HG02610 (cell line): ENCODE data around the gene GLIS2.
"Not testable (repeated sequence)": the region's sequence is repeated elsewhere in the genome, so short reads cannot be mapped to it uniquely, and the experiment has no call there.

Source experiments
- ATAC-seq: cut with Tn5 transposase; IDR thresholded peaks from one replicate; pipeline ENCODE4 v1.9.1; 2021; ENCODE audit warnings: mild to moderate bottlenecking, moderate library complexity; ENCODE audit not compliant: unreplicated experiment

The GLIS2 gene

GRCh38 chr16:4333714-4334113 lies 17.8 kb downstream of the GLIS2 start:
- ATAC-seq = not testable (repeated sequence)

DNA sequence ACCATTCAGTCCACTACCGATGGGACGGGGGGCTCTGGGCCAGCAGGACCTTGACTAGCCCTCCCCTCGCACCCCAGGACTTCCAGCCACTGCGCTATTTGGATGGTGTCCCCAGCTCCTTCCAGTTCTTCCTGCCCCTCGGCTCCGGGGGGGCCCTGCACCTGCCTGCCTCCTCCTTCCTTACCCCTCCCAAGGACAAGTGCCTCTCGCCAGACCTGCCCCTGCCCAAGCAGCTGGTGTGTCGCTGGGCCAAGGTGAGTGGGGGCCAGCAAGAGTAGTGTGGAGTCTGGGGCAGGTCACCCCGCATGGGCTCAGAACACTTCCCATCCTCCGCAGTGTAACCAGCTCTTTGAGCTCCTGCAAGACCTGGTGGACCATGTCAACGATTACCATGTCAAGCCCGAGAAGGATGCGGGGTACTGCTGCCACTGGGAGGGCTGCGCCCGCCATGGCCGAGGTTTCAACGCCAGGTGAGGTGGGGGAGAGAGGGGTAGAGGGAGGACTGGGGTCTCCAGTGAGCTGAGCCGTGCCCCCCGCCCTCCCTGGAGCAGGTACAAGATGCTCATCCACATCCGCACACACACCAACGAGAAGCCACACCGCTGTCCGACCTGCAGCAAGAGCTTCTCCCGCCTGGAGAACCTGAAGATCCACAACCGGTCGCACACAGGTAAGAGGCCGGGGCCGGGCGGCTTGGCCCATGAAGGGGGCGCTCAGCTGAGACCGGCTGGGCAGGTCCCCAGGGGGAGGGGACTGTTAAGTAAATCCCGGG lies 19.0 kb downstream of the GLIS2 start:
- ATAC-seq = no peak

GRCh38 chr16:4336701-4337539 lies 21.1 kb downstream of the GLIS2 start:
- ATAC-seq = no peak

DNA sequence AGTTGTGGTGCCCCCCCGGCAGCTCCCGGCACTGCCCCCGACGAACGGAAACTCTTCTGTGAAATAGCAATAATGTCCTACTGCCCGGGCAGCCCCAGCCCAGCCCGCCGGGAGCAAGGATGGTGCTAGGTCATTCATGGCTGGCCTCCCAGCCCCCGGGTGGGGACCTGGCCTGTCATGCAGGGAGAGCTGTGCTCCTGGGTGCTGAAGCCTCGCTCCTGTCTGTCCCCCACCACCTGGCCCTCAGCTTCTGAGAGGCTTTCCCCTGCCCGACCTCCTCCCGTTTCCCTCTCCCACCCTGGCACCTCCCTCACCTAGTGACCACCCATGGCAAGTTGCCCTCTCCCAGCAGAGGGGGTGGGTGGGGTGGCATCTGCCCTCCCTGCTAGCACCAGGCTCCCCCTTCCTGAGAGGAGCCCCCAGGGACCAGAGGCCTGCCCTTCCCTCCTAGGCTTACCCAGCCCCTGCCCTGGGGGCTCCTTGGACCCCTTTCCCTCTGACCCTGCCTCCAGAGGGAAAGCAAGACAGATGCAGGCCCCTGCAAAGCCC lies 21.7 kb downstream of the GLIS2 start:
- ATAC-seq = no peak

GRCh38 chr16:4338125-4338582 lies 22.3 kb downstream of the GLIS2 start:
- no peak for ATAC-seq

DNA sequence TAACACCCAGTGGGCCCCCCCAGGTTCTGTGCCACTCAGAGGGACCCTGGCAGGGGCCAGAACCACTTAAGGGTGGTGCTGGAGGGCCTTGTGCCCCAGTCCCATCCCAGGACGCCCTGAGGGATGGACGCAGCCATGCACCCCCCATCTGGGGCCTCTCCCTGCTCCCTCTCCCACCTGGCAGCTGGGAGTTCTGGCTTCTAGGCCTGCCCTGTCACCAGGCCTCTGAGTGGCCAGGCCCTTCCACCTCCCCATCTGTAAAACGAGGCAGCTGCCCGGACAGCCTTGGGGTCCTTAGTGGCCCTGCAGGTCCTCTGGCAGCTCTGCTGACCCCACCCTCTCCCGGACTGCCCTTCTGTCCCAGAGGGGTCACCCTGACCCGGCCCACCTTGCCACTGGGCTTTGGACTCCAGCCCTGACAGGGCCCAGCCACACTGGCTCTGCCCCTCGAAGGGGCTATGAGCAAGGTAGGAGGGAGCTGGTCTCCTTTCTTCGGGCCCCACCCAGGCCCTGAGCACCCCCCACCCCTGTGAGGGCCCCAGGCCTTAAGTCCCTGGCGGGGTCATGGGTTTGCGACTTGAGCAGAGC lies 22.9 kb downstream of the GLIS2 start:
- no peak for ATAC-seq

DNA sequence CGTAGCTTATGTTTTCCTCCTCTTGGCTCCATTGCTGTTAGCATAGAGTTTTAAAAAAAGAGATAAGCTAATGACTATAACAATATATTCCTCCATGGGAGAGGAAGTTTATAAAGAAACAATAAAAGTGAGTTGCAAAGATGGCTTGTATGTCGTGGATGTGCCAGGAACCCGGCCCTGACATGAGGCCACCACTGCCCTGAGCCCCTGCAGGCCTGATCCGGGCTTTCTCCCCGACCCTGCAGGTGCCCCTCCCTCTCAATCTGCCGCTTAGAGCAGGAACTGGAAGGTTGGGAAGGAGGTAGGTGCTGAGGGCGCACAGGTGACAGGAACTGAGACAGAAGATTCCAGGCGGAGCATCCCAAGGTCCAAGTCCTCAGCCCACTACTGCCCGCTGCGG lies 23.6 kb downstream of the GLIS2 start:
- ATAC-seq = no peak

GRCh38 chr16:4339909-4340308 lies 24.0 kb downstream of the GLIS2 start:
- no peak for ATAC-seq

GRCh38 chr16:4340443-4340842 lies 24.6 kb downstream of the GLIS2 start:
- no peak for ATAC-seq

GRCh38 chr16:4341250-4341649 lies 25.4 kb downstream of the GLIS2 start:
- no peak for ATAC-seq

DNA sequence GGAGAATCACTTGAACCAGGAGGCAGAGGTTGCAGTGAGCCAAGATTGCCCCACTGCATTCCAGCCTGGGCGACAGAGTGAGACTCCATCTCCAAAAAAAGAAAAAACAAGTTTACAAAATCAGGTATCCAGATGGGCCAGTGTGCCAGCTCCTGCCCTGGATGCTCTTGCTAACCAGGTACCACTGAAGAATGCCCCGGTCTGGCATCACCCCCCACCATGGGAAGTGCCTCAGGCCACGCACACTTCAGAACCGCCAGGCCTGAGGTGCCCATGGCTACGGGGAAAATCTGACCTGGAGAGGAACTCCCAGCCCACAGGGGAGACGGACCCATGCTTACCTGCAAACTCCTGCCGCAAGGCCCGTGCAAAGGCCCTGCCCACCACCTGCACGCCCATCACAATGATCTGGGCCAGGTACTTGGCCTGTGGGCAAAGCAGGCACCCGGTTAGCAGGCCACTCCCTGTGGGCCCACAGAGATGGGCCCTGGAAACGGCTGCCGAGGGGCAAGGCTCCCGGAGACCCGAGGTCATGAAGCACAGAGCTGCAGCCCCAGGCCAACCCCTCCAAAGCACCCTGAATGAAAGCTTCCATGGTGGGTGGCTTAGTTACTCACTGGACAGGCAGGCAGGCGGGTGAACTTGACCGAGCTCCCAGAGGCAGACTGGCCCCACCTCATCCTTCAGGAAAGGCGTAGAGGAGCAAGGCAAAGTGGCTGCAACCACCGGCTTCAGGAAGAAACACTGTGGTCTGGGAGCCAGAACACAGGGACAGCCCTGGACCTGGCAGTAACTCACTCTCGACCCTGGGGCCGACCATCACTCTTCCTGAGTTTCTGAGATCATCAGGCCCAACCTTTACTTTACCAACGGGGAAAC lies 27.2 kb downstream of the GLIS2 start:
- no peak for ATAC-seq

- ATAC-seq = not testable (repeated sequence)
Measured at GRCh38 chr16:4344300-4344982, 28.6 kb downstream of the GLIS2 start.

- no peak for ATAC-seq
Measured at GRCh38 chr16:4344983-4345835, 29.3 kb downstream of the GLIS2 start.

DNA sequence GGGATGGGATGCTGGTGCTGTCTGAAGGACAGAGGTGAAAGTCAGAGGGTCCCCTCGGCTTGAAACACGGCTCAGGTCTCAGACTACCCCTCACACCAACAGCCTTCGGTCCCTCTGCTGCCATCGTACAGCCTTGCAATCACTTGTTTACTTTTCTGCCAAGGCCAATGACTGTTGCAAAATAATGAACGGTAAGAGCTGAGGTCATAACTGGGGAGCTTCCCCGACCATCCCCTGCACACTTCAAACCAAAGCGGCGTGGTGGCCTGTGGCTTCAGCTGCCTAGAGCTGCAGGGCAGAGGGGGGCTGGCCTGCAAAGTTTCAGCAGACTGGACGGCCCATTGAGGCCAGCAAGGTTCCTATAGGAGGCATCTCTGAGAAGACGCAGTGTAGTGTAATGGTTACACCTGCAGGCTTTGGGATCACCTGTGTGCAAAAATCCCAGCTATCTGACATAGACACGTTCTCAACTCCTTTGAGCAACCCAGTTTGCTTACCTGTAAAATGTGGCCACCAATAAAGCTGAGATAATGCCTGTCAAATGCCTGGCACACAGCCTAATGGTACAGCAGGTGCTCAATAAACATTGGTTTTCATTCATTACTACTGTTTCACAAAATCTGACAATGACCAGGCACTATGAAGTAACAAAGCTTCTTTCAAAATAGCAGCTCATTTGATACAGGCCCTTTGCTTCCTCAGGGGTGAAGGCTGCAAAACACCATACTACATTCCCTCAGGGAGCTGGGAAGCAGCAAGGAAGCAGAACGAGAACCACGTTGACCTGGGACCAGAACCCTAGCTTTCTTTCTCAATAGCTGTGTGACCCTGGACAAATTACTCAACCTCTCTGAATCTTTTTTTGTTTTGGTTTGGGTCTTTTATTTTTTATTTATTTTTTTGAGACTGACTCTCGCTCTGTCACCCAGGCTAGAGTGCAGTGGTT lies 30.2 kb downstream of the GLIS2 start:
- no peak for ATAC-seq

DNA sequence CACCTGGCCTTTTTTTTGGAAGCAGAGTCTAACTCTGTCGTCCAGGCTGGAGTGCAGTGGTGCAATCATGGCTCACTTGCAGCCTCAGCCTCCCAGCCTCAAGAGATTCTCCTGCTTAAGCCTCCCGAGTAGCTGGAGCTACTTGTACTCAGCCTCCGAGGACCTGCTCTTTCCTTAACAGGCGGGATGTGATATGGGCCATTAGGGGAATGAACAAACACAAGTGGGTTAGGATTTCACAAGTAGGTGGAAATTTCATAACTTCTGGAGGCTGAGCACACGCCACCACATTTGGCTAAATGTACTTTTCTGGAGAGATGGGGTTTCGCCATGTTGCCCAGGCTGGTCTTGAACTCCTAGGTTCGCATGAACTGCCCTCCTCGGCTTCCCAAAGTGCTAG lies 31.1 kb downstream of the GLIS2 start:
- no peak for ATAC-seq

DNA sequence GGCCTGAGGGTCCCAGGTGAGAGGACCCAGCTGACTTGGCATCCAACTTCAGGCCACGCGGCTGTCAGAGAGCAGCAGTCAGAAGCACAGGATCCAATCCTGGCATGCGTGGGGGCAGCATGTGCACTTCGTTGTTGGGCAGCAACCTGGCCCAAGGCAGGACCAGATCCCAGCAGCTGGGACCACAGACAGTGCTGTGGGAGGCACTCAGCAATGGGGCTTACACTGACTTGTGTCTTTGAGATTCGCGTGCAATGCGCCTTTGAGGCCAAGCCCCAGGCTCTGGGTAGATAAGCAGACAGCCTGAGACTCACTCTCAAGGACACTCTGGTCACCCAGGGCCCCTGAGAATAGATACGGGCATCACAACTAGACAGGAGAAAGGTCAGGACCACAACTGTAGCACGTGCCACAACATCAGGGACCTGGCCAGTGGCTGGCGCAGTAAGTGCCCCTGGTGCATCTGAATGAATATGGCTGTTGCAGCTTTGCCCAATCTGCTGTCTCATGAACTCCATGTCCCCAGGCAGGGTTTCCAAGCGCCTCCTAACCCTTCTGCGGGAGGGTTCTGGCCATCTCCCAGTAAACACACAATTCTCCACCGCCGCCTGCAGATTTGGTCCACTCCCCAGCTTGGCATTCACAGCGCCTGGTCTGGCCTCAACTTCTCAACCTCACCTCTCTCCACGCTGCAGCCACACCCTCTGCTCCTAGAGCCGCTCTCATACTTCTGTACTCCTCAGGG lies 32.1 kb downstream of the GLIS2 start:
- no peak for ATAC-seq

- no peak for ATAC-seq
Measured at GRCh38 chr16:4349332-4349731, 33.5 kb downstream of the GLIS2 start.
